CD14-positive monocyte (primary cell): ENCODE measurements around the gene CBLC. TPM values are rescaled to one million over a fixed set of nuclear protein-coding genes. Genes with fewer than 3 reads are reported as not detected.

ENCODE experiments used
- DNase-seq, 3 donors: peaks; one replicate each; pipeline ENCODE4 v3.0.0-alpha.2; 2011 to 2022
- H2AFZ ChIP-seq: 2 replicates; pipeline ENCODE4 v1.6.0; 2012; ENCODE audit warnings: mild to moderate bottlenecking, low read depth, low read length, inconsistent platforms; ENCODE audit not compliant: insufficient read depth, poor library complexity, severe bottlenecking
- H3K27ac ChIP-seq, 2 donors: 1 replicate in 1 of 2; 2 replicates in 1 of 2; pipeline ENCODE4 v1.5.1; 2012 to 2013; ENCODE audit warnings: low read length in 2 of 2, control low read depth in 1 of 2, inconsistent platforms in 1 of 2, low read depth in 1 of 2, mild to moderate bottlenecking in 1 of 2
- H3K27me3 ChIP-seq, 2 donors: one replicate each; pipeline versions ENCODE4 v1.6.0 to v1.6.1; 2011 to 2013; ENCODE audit warnings: low read length in 2 of 2; ENCODE audit not compliant: control insufficient read depth in 2 of 2, insufficient read depth in 2 of 2
- H3K36me3 ChIP-seq, 2 donors: replicated peaks in 1 of 2; 1 replicate in 1 of 2; 2 replicates in 1 of 2; pipeline versions ENCODE4 v1.5.1 to v1.6.1; 2012 to 2013; ENCODE audit warnings: low read length in 2 of 2, control low read depth in 1 of 2, inconsistent platforms in 1 of 2, mild to moderate bottlenecking in 1 of 2; ENCODE audit not compliant: insufficient read depth in 2 of 2, control insufficient read depth in 1 of 2
- H3K4me1 ChIP-seq, 2 donors: 1 replicate in 1 of 2; 2 replicates in 1 of 2; pipeline versions ENCODE4 v1.5.1 to v1.6.1; 2012 to 2013; ENCODE audit warnings: low read length in 2 of 2, control low read depth in 1 of 2, inconsistent platforms in 1 of 2, mild to moderate bottlenecking in 1 of 2, moderate library complexity in 1 of 2; ENCODE audit not compliant: insufficient read depth in 2 of 2, control insufficient read depth in 1 of 2
- H3K4me2 ChIP-seq: replicated peaks from 2 replicates; pipeline ENCODE3; 2012; ENCODE audit warnings: low read length, moderate library complexity, mild to moderate bottlenecking; ENCODE audit not compliant: poor library complexity, severe bottlenecking; ENCODE audit errors: extremely low read depth
- H3K4me3 ChIP-seq, 3 experiments: fragments of 200-600 bp in 1 of 3; sonication (generic) in 1 of 3; replicated peaks in 1 of 3; 1 replicate in 2 of 3; 2 replicates in 1 of 3; pipeline ENCODE4 v1.5.1; 2011 to 2013; ENCODE audit warnings: low read length in 3 of 3, mild to moderate bottlenecking in 3 of 3, control low read depth in 2 of 3, low read depth in 2 of 3, inconsistent platforms in 1 of 3, moderate library complexity in 1 of 3
- H3K79me2 ChIP-seq: 2 replicates; pipeline ENCODE4 v1.6.0; 2012; ENCODE audit warnings: mild to moderate bottlenecking, control low read depth, inconsistent platforms, low read length, moderate library complexity; ENCODE audit not compliant: insufficient read depth
- H3K9ac ChIP-seq: 2 replicates; pipeline ENCODE4 v1.6.0; 2017; ENCODE audit warnings: low read length, mild to moderate bottlenecking; ENCODE audit not compliant: insufficient read depth, poor library complexity, severe bottlenecking
- H3K9me3 ChIP-seq, 2 donors: replicated peaks in 1 of 2; 1 replicate in 1 of 2; 2 replicates in 1 of 2; pipeline versions ENCODE4 v1.5.1 to v1.6.1; 2012 to 2013; ENCODE audit warnings: low read length in 2 of 2, control low read depth in 1 of 2; ENCODE audit not compliant: control insufficient read depth in 1 of 2, insufficient read depth in 1 of 2
- H4K20me1 ChIP-seq: 2 replicates; pipeline ENCODE4 v1.6.0; 2012; ENCODE audit warnings: mild to moderate bottlenecking, low read length, control low read depth, moderate library complexity; ENCODE audit not compliant: insufficient read depth
- H3K27ac Mint-ChIP-seq, 7 donors: one replicate each; pipeline ENCODE4 v1.8.0; 2020; ENCODE audit warnings: mild to moderate bottlenecking in 7 of 7, mixed read lengths in 7 of 7, moderate library complexity in 6 of 7, inconsistent platforms in 2 of 7
- H3K27me3 Mint-ChIP-seq, 3 donors: one replicate each; pipeline ENCODE4 v1.8.0; 2021 to 2022; ENCODE audit warnings: low read depth in 3 of 3, mild to moderate bottlenecking in 3 of 3, mixed read lengths in 3 of 3, moderate library complexity in 3 of 3, inconsistent platforms in 1 of 3
- H3K36me3 Mint-ChIP-seq, 2 donors: one replicate each; pipeline ENCODE4 v1.8.0; 2020; ENCODE audit warnings: mixed read lengths in 2 of 2, inconsistent platforms in 1 of 2, mild to moderate bottlenecking in 1 of 2
- H3K4me1 Mint-ChIP-seq: one replicate; pipeline ENCODE4 v1.8.0; 2020; ENCODE audit warnings: mild to moderate bottlenecking, mixed read lengths
- H3K4me3 Mint-ChIP-seq, 2 donors: one replicate each; pipeline ENCODE4 v1.8.0; 2020; ENCODE audit warnings: mild to moderate bottlenecking in 2 of 2, mixed read lengths in 2 of 2, moderate library complexity in 1 of 2
- H3K9me3 Mint-ChIP-seq, 7 donors: one replicate each; pipeline ENCODE4 v1.8.0; 2020 to 2022; ENCODE audit warnings: mixed read lengths in 7 of 7, mild to moderate bottlenecking in 6 of 7, moderate library complexity in 6 of 7, inconsistent platforms in 2 of 7
- CTCF ChIP-seq: fragments of 200-600 bp; IDR thresholded peaks from one replicate; pipeline ENCODE4 v1.8.0; 2022; ENCODE audit warnings: antibody characterized with exemption, mild to moderate bottlenecking
- WGBS: methylation state at CpG from one replicate; pipeline ENCODE4 v1.1.5; 2013; ENCODE audit warnings: missing lambda C conversion rate; ENCODE audit not compliant: insufficient coverage; 5-methylcytosine and 5-hydroxymethylcytosine counted together
- intact Hi-C, 2 donors: fragments of 100-400 bp; cut with micrococcal nuclease; formaldehyde crosslinking; loops; one replicate each; pipeline versions ENCODE4 v1.15.0 to v1.15.1; 2023
- polyA plus RNA-seq, 3 donors: library from polyadenylated mRNA; depleted of rRNA in 1 of 3; unstranded in 2 of 3; stranded (reverse) in 1 of 3; fragments of 300-500 nt in 2 of 3; fragments of >200 nt in 1 of 3; fragmentation: Illumina TruSeq in 2 of 3; gene quantifications; 1 replicate in 2 of 3; 2 replicates in 1 of 3; pipeline ENCODE4 v1.2.3, GENCODE V29; 2012 to 2021

CBLC gene
- polyA plus RNA-seq, 3 donors, result not detected

DNA sequence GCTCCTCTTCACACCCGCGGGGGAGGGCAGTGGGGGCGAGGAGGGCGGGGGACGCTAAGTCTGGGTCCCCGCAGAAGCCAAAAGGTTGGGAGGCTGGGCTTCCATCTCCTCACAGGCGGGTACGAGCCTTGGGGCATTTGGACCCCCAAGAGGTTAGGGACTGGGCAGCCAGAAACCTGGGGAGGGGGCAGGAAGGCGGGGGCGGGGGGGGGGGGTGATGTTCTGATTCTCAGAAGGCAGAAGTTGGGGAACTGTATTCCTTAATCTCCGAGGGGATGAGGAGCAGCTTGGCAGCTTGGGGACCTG, 24.1 kb upstream of the CBLC start:
- H3K9ac ChIP-seq, result peak overlapping the region; percentile 88
- TF ChIP-seq CTCF, result no peak
- H2AFZ ChIP-seq, result no peak overlapping the region
- Mint-ChIP-seq H3K4me3 (peak overlapping the region; percentile 90 to 94), H3K27me3 (peaks cover 0 to 3% (median 2%) of the 10 kb centered on the region in 3 donors), H3K27ac (peak overlapping the region; percentile 98 to 100 (median 99)), H3K9me3 (peaks cover 0 to 2% (median 0%) of the 10 kb centered on the region in 7 donors), H3K36me3 (peaks cover 70 to 81% of the 10 kb centered on the region in 2 donors), H3K4me1 (peaks cover 64% of the 10 kb centered on the region)
- intact Hi-C loops, result loop anchor here (5.0 kb wide), 1 partner anchor 66 kb away; no protein-coding TSS in a partner anchor
- peaks cover 62 to 70% of the 10 kb centered on the region in 2 donors for H3K4me1 ChIP-seq
- peak overlapping the region; percentile 97 to 99 for H3K27ac ChIP-seq
- no peaks in the 10 kb centered on the region for H3K9me3 ChIP-seq
- no peak for DNase-seq
- H3K36me3 ChIP-seq, result peaks cover 55 to 62% of the 10 kb centered on the region in 2 donors
- H4K20me1 ChIP-seq, result peaks cover 55% of the 10 kb centered on the region
- no peaks in the 10 kb centered on the region for H3K27me3 ChIP-seq
- peaks cover 70% of the 10 kb centered on the region for H3K79me2 ChIP-seq
- 3% methylated on average over 3 of the region's 11 CpGs for WGBS
- peak overlapping the region; percentile 96 for H3K4me2 ChIP-seq
- peak overlapping the region; percentile 64 to 96 (median 73) for H3K4me3 ChIP-seq

GRCh38 chr19:44753932-44754749, 23.5 kb upstream of the CBLC start:
- Histone ChIP-seq H2AFZ (no peak overlapping the region), H3K9ac (peak overlapping the region; percentile 88), H3K36me3 (peaks cover 58 to 68% of the 10 kb centered on the region in 2 donors), H4K20me1 (peaks cover 59% of the 10 kb centered on the region), H3K27me3 (no peaks in the 10 kb centered on the region), H3K9me3 (no peaks in the 10 kb centered on the region), H3K79me2 (peaks cover 67% of the 10 kb centered on the region), H3K4me2 (peak overlapping the region; percentile 96), H3K4me3 (peak overlapping the region; percentile 64 to 96 (median 73)), H3K4me1 (peaks cover 62 to 70% of the 10 kb centered on the region in 2 donors), H3K27ac (peak overlapping the region; percentile 97 to 99)
- peaks cover 0 to 3% (median 2%) of the 10 kb centered on the region in 3 donors for H3K27me3 Mint-ChIP-seq
- 0% methylated on average over 15 of the region's 33 CpGs for WGBS
- intact Hi-C loops, result loop anchor here (5.0 kb wide), 1 partner anchor 67 kb away; no protein-coding TSS in a partner anchor
- peak; percentile 91 to 94 (median 93) for DNase-seq
- H3K4me1 Mint-ChIP-seq, result peaks cover 64% of the 10 kb centered on the region
- peak overlapping the region; percentile 90 to 94 for H3K4me3 Mint-ChIP-seq
- H3K27ac Mint-ChIP-seq, result peak overlapping the region; percentile 98 to 100 (median 99)
- peaks cover 74 to 85% of the 10 kb centered on the region in 2 donors for H3K36me3 Mint-ChIP-seq
- peaks cover 0 to 2% (median 0%) of the 10 kb centered on the region in 7 donors for H3K9me3 Mint-ChIP-seq
- TF ChIP-seq CTCF, result no peak
